GM19455 (cell line): ENCODE data around the gene MFSD2A.
"Not testable (repeated sequence)": the region's sequence is repeated elsewhere in the genome, so short reads cannot be mapped to it uniquely, and the experiment has no call there.

Experiments
- ATAC-seq: cut with Tn5 transposase; IDR thresholded peaks from one replicate; pipeline ENCODE4 v1.9.1; 2021; ENCODE audit not compliant: unreplicated experiment

The MFSD2A gene

DNA sequence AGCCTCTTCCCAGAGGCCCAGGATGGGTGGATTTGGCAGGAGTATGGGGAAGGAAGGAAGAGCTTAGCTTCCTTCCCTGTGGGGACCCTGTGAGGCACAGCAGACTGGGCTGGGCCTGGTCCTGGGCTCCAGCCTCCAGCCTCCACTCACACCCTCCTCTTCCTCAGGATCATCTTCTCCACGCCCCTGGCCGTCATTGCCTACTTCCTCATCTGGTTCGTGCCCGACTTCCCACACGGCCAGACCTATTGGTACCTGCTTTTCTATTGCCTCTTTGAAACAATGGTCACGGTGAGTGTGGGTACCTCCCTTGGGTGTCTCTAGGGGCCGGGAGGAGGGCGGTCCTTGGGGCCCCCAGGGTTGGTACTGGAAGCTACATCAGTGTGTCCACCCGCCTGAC lies 10.1 kb downstream of the MFSD2A start:
- ATAC-seq = no peak

- no peak for ATAC-seq
These were observed 14.1 kb downstream of the MFSD2A start for GRCh38 chr1:39969048-39969447.

DNA sequence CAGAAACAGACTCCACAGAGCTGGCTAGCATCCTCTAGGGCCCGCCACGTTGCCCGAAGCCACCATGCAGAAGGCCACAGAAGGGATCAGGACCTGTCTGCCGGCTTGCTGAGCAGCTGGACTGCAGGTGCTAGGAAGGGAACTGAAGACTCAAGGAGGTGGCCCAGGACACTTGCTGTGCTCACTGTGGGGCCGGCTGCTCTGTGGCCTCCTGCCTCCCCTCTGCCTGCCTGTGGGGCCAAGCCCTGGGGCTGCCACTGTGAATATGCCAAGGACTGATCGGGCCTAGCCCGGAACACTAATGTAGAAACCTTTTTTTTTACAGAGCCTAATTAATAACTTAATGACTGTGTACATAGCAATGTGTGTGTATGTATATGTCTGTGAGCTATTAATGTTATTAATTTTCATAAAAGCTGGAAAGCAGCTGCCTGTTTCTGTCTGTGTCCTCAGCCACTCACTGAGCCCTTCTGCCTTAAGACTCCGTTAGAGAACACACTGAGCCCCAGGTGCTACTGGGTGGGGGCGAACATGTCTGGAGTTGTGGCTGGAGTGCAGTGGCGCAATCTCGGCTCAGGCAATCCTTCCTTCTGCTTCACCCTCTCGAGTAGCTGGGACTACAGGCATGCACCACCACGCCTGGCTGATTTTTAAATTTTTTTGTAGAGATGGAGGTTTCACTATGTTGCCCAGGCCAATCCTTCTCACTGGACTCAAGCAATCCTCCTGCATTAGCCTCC lies 14.8 kb downstream of the MFSD2A start:
- no peak for ATAC-seq

- ATAC-seq = no peak
These were observed 15.3 kb downstream of the MFSD2A start for GRCh38 chr1:39970274-39970673.

- ATAC-seq = no peak
These were observed 16.2 kb downstream of the MFSD2A start for GRCh38 chr1:39971138-39971537.

DNA sequence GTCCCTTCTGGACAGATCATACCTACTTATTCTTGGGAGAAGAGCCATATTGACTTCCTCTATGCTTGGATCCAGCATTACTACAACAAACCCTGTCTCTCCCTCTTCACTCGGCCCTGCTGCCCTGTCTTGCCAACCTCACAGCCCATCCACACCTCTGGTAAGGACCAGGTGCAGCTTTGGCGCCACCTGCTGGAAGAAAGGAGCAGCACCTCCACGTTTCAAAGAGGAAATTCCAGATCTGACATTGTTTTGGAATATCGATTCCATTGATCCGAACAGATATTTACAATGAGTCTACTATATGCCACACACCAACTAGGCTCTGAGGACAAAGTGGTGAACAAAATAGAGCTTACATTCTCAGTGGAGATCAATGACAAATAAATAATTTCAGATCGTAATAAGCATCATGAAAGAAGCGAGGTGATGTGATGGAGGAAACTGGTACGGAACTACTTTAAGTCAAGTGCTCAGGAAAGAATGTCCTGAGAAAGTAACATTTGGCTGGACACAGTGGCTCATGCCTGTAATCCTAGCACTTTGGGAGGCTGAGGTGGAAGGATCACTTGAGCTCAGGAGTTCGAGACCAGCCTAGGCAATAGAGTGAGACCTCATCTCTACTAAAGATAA lies 18.7 kb downstream of the MFSD2A start:
- ATAC-seq = no peak

DNA sequence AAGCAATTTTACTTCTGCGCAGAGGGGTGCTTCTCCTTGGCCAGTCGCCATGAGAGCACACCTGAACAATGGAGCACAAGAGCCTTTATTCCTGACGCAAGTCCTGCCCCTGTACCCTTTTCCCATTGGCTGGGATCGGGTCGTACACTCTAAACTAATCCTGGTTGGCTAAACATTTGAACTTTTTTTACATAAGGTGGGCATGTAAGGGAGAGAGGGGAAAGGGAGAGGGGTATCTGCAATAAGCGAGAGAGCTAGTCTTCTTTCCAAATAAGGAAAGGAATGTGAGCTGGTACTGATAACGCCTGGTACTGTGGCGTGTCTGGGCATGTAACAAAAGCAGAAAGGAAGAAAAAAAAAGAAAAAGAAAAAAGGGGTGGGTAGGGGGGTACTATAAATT lies 21.8 kb downstream of the MFSD2A start:
- no peak for ATAC-seq

DNA sequence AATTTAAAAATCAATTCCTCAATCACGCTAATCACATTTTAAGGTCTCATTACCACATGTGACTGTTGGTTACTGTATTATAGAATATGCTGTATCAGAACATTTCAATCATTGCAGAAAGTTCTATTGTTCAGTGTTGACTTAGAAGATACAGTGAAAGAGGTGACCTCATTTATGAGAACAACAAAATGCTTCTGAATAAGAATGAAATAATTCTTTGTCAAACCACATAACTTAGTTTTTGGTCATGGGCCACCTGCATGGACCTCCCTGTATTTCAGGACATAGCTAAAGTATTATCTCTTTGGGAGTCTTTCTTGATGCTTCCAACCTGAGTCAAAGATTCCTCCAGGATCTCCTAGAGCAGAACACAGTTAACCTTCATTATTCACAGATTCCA lies 22.3 kb downstream of the MFSD2A start:
- ATAC-seq = no peak

DNA sequence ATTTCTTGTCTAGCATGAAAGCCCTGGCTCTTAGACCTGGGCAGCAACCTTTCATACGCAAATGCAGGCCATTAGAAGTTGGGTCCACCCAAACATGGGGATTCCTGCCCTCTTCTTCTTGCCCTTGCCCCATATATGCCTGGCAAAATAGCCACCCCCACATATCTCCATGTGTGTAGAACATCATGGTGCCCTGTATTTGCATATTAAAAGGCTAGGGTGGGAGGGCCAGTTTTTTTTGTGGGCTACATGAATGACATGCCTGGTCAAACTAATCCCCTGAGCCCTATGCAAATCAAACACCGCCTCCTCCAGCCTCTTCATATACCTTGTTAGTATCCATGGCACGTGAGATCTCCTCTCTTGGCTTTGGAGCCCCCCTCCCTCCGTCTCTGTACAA lies 24.7 kb downstream of the MFSD2A start:
- no peak for ATAC-seq

DNA sequence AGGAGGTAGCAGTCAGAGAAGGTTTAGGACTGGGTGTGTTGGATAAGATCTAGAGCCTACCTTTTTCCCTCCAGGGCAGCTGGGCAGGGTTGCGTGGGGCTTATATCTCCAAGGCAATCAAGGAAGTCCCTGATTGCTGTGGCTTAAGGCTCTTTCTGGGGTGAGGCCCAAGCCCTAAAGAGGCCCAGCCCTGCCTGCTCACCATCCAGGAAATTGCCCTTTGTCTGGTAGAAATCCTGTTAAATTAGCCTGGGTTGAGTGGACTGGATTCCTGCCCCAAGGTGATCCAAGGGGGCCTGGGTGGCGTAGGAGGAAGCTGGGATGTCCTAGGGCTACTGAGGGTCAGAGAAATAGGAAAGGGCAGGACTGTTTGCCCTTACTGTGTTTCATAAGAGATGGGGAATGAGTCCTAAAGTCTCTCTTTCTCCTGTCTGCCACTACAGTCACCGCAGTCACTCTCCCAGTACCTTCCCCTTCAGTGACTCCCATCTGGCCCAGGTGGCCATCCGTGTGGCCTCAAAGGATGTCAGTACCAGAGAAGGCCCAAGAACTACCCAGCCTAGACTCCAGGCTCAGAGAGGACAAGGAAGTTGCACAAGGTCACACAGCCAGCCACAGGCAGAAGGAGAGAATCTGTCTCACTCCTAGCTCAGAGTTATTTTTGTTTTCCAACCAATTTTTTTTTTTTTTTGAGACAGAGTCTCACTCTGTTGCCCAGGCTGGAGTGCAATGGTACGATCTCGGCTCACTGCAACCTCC lies 25.8 kb downstream of the MFSD2A start:
- no peak for ATAC-seq

DNA sequence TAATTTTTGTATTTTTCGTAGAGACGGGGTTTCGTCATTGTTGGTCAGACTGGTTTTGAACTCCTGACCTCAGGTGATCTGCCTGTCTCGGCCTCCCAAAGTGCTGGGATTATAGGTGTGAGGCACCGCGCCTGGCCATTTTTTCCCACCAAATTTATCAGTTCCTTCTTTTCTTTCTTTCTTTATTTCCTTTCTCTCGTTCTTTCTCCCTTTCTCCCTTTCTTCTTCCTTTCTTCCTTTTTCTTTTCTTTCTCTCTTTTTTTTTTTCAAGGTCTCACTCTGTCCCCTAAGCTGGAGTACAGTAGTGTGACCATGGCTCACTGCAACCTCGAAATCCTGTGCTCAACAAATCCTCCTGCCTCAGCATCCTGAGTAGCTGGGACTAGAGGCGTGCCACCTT lies 26.4 kb downstream of the MFSD2A start:
- ATAC-seq = no peak

- no peak for ATAC-seq
These were observed 27.0 kb downstream of the MFSD2A start for GRCh38 chr1:39981945-39982344.

GRCh38 chr1:39984480-39984879 lies 29.5 kb downstream of the MFSD2A start:
- ATAC-seq = not testable (repeated sequence)

- no peak for ATAC-seq
These were observed 30.0 kb downstream of the MFSD2A start for GRCh38 chr1:39984951-39985350.

DNA sequence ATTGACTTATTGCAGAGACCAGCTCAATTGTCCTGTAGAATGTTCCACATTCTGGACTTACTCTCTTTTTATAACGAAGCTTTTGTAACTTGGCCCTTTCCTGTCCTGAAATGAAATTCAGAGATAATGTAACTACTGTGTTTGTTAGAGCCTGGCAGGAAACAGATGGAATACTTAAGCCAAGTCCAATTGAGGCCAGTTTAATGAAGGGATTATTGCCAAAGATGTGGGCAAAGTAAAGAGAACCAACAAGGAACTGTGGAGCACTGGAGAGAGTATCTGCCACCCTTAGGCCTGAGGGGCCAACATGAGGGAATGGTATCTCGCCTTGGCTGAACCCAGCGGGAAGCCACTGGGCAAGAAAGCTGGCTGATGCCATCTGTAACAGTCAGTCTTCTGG lies 32.9 kb downstream of the MFSD2A start:
- ATAC-seq = no peak

GRCh38 chr1:39988618-39989343 lies 33.8 kb downstream of the MFSD2A start:
- ATAC-seq = no peak

DNA sequence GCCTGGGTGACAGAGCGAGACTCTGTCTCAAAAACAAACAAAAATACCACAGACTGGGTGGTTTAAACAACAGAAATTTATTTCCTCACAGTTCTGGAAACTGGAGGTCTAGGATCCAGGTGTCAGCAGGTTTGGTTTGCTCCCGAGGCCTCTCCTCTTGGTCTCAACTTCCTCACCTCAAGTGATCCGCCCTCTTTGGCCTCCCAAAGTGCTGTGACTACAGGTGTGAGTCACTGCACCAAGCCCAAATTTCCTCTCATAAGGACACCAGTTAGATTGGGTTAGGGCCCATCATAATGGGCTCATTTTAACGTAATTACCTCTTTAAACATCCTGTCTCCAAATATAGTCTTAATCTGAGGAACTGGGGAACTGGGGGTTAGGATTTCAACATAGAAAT lies 35.5 kb downstream of the MFSD2A start:
- ATAC-seq = no peak

GRCh38 chr1:39992234-39992633 lies 37.3 kb downstream of the MFSD2A start:
- no peak for ATAC-seq

GRCh38 chr1:39992888-39993287 lies 37.9 kb downstream of the MFSD2A start:
- no peak for ATAC-seq

- peak; percentile 71 for ATAC-seq
These were observed 41.0 kb downstream of the MFSD2A start for GRCh38 chr1:39995973-39996393.

DNA sequence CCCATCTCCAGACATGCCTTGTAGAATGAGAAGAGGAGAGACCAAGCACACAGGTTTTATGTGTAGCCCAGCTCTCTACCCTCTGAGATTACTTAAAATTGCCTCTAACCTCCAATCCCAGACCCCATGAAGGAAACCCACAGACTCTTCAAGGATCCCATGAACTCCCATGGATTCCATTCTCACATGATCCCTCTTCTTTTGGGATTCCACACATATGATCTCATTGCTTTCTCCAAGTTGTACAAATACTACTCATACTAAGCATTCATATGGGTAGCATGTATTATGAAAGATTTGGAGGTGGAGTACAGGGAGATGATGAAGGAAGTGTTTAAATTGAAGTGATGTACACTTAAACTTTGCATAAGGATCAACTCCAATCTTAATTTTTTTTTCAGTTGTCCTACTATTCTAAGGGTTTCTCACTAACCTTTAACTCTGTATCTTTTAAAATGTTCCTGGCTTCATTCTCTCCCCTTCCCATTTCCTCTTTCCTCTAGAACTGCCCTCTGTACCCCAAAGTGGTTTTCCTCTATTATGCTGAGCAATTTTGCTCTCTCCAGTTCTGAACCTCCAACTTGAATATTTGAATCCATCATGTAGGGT lies 41.6 kb downstream of the MFSD2A start:
- no peak for ATAC-seq
